ENCODE results near the gene FERMT3.
"Not testable (repeated sequence)": the region's sequence is repeated elsewhere in the genome, so short reads cannot be mapped to it uniquely, and the experiment has no call there.

Gene FERMT3

GRCh38 chr11:64206457-64207255 is at the start of gene FERMT3:
Gene FERMT3, plus strand, starts transcription at chr11:64206721. Its CDS starts 644 bp downstream, at chr11:64207365.
- DNase-seq, result no peak

GRCh38 chr11:64157631-64158394 is 48.7 kb upstream of the FERMT3 start:
- DNase-seq, result no peak

- DNase-seq, result no peak
Observed at GRCh38 chr11:64161037-64161436, 45.5 kb upstream of the FERMT3 start.

- DNase-seq, result not testable (repeated sequence)
Observed at GRCh38 chr11:64162769-64163168, 43.8 kb upstream of the FERMT3 start.

- no peak for DNase-seq
Observed at GRCh38 chr11:64163951-64164350, 42.6 kb upstream of the FERMT3 start.

- no peak for DNase-seq
Observed at GRCh38 chr11:64164392-64165312, 41.9 kb upstream of the FERMT3 start.

GRCh38 chr11:64165481-64165841 is 41.1 kb upstream of the FERMT3 start:
- DNase-seq, result peak in 1 of 2 experiments; percentile 31

GRCh38 chr11:64165842-64166635 is 40.5 kb upstream of the FERMT3 start, which contains the start of gene MACROD1:
Gene MACROD1, minus strand, starts transcription at chr11:64166113. Its CDS starts 119 bp downstream, at chr11:64165994.
- DNase-seq, result peak; percentile 50 to 83

GRCh38 chr11:64170419-64170818 is 36.1 kb upstream of the FERMT3 start:
- no peak for DNase-seq

GRCh38 chr11:64173616-64174355 is 32.7 kb upstream of the FERMT3 start:
- no peak for DNase-seq

- no peak for DNase-seq
Observed at GRCh38 chr11:64176751-64177150, 29.8 kb upstream of the FERMT3 start.

GRCh38 chr11:64178203-64178602 is 28.3 kb upstream of the FERMT3 start:
- no peak for DNase-seq

- DNase-seq, result no peak
Observed at GRCh38 chr11:64178951-64179639, 27.4 kb upstream of the FERMT3 start.

- DNase-seq, result no peak
Observed at GRCh38 chr11:64180891-64181290, 25.6 kb upstream of the FERMT3 start.

GRCh38 chr11:64181506-64182411 is 24.8 kb upstream of the FERMT3 start:
- peak; percentile 74 to 84 for DNase-seq

GRCh38 chr11:64183890-64184289 is 22.6 kb upstream of the FERMT3 start:
- no peak for DNase-seq

GRCh38 chr11:64185175-64185692 is 21.3 kb upstream of the FERMT3 start:
- peak; percentile 70 to 87 for DNase-seq

GRCh38 chr11:64185693-64186491 is 20.6 kb upstream of the FERMT3 start, which contains the start of gene STIP1:
Gene STIP1, plus strand, starts transcription at chr11:64186171. Its CDS starts 91 bp downstream, at chr11:64186262.
- DNase-seq, result peak; percentile 98 to 100

All from SW 1271 (cell line).